ENCODE results near the gene DLG5. TPM values are rescaled to one million over a fixed set of nuclear protein-coding genes. Genes with fewer than 3 reads are reported as not detected.

Gene DLG5
- total and polyA plus RNA-seq, 9 of the 15 experiments (the other 6 are each of a cell fraction or from before 2014, with no cell fraction given), result 1.4 to 26.8 (median 11.2) TPM

DNA sequence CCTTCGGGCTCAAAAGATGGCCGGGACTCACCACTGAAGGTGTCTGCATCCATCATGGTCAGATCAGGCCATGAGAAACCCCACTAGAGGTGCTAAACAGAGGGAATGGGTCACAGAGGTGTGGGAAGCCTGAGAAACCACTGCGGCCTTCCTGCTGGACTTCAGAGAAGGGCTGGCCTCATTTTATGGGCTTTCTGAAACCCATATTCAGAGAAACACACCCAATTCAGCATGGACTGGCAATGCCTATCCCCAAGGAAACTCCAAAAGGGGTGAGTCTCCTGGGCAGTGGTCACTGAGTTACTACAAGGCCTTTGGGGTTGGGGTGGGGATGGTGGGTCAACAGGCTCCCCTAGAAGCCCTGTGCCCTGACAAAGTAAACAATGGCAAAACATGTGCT is 58.0 kb downstream of the DLG5 start:
- BruUV-seq (replicated peaks), result no TSS peak
- Histone ChIP-seq H3K36me3 (ENCODE audit: control insufficient read depth, insufficient read depth, low read length) (peaks cover 29% of the 10 kb centered on the region; the same call in 2 of the 3 replicates), H3K79me2 (ENCODE audit: control insufficient read depth, insufficient read depth, low read length) (no peaks in the 10 kb centered on the region; the same call in 2 of the 3 replicates), H3K4me2 (ENCODE audit: insufficient read depth, low read length) (no peak overlapping the region), H3K27me3 (ENCODE audit: control insufficient read depth in 2 of 2, insufficient read depth in 2 of 2, low read length in 2 of 2) (no peaks in the 10 kb centered on the region), H3K9me1 (ENCODE audit: control insufficient read depth, insufficient read depth, low read length) (peaks cover 5% of the 10 kb centered on the region), H3K4me1 (replicated peaks in 1 of 2; ENCODE audit: control insufficient read depth in 2 of 2, insufficient read depth in 2 of 2, low read length in 2 of 2) (peaks cover 0 to 7% of the 10 kb centered on the region in 2 experiments; a peak in 2 of 5 replicates), H2AFZ (ENCODE audit: low read depth, low read length) (no peak overlapping the region), H3K9ac (ENCODE audit: insufficient read depth in 1 of 2, low read depth in 2 of 2, low read length in 2 of 2) (no peak overlapping the region), H3K9me3 (replicated peaks; ENCODE audit: control insufficient read depth, insufficient read depth, low read depth, low read length) (no peaks in the 10 kb centered on the region), H3K4me3 (no peak overlapping the region), H4K20me1 (replicated peaks; ENCODE audit: control insufficient read depth, insufficient read depth, low read length) (peaks cover 7% of the 10 kb centered on the region), H3K27ac (ENCODE audit: extremely low read depth, low read depth, low read length) (no peak overlapping the region)
- in situ Hi-C loops (cut with MboI), result no loop called here
- CTCF ChIA-PET (ENCODE audit: low intra/inter-chr PET ratio), result no interaction called here
- no peak for FAIRE-seq
- no peak for DNase-seq (ENCODE audit: extremely low read depth in 1 of 4, low spot score in 3 of 4)
- WGBS (ENCODE audit: insufficient coverage, low coverage, missing lambda C conversion rate), result 94% methylated on average over 3 of the region's 3 CpGs
- POLR2A ChIA-PET, result interaction anchor here (1.8 to 2.0 kb wide), 2 partner anchors 9 to 13 kb away, joined by 7 to 8 read pairs; no protein-coding TSS in a partner anchor
- no peak for TF ChIP-seq POLR2AphosphoS2 (IDR thresholded peaks at IDR 0.05; ENCODE audit: low read length)
- TF ChIP-seq C11orf30 (IDR thresholded peaks at IDR 0.05; ENCODE audit: low read depth), result no peak
- no peak for TF ChIP-seq HEY1 (CRISPR knock-in tag; IDR thresholded peaks at IDR 0.05; ENCODE audit: borderline replicate concordance)
- TF ChIP-seq SRSF9 (IDR thresholded peaks at IDR 0.05; ENCODE audit: borderline replicate concordance, low read depth, low read length), result no peak
- TF ChIP-seq TCF7 (IDR thresholded peaks at IDR 0.05; ENCODE audit: borderline replicate concordance), result no peak
- TF ChIP-seq, protein P1, sequence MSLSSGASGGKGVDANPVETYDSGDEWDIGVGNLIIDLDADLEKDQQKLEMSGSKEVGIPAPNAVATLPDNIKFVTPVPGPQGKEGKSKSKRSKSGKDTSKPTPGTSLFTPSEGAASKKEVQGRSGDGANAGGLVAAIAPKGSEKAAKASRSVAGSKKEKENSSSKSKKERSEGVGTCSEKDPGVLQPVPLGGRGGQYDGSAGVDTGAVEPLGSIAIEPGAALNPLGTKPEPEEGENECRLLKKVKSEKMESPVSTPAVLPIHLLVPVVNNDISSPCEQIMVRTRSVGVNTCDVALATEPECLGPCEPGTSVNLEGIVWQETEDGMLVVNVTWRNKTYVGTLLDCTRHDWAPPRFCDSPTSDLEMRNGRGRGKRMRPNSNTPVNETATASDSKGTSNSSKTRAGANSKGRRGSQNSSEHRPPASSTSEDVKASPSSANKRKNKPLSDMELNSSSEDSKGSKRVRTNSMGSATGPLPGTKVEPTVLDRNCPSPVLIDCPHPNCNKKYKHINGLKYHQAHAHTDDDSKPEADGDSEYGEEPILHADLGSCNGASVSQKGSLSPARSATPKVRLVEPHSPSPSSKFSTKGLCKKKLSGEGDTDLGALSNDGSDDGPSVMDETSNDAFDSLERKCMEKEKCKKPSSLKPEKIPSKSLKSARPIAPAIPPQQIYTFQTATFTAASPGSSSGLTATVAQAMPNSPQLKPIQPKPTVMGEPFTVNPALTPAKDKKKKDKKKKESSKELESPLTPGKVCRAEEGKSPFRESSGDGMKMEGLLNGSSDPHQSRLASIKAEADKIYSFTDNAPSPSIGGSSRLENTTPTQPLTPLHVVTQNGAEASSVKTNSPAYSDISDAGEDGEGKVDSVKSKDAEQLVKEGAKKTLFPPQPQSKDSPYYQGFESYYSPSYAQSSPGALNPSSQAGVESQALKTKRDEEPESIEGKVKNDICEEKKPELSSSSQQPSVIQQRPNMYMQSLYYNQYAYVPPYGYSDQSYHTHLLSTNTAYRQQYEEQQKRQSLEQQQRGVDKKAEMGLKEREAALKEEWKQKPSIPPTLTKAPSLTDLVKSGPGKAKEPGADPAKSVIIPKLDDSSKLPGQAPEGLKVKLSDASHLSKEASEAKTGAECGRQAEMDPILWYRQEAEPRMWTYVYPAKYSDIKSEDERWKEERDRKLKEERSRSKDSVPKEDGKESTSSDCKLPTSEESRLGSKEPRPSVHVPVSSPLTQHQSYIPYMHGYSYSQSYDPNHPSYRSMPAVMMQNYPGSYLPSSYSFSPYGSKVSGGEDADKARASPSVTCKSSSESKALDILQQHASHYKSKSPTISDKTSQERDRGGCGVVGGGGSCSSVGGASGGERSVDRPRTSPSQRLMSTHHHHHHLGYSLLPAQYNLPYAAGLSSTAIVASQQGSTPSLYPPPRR (CRISPR knock-in tag; IDR thresholded peaks at IDR 0.05; ENCODE audit: borderline replicate concordance), result no peak
- TF ChIP-seq, protein P2, sequence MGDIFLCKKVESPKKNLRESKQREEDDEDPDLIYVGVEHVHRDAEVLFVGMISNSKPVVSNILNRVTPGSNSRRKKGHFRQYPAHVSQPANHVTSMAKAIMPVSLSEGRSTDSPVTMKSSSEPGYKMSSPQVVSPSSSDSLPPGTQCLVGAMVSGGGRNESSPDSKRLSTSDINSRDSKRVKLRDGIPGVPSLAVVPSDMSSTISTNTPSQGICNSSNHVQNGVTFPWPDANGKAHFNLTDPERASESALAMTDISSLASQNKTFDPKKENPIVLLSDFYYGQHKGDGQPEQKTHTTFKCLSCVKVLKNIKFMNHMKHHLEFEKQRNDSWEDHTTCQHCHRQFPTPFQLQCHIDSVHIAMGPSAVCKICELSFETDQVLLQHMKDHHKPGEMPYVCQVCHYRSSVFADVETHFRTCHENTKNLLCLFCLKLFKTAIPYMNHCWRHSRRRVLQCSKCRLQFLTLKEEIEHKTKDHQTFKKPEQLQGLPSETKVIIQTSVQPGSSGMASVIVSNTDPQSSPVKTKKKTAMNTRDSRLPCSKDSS (IDR thresholded peaks at IDR 0.05; ENCODE audit: low read depth, partially characterized antibody), result no peak
- TF ChIP-seq ZNF121 (CRISPR knock-in tag; conservative IDR thresholded peaks at IDR 0.05), result no peak
- TF ChIP-seq ZNF583 (CRISPR knock-in tag; IDR thresholded peaks at IDR 0.05), result no peak
- no peak for TF ChIP-seq GABPB2 (CRISPR knock-in tag; conservative IDR thresholded peaks at IDR 0.05)
- no peak for TF ChIP-seq RCOR1 (IDR thresholded peaks at IDR 0.05; ENCODE audit: borderline replicate concordance in 1 of 2, low read depth in 2 of 2, low read length in 2 of 2)
- TF ChIP-seq YBX1 (IDR thresholded peaks at IDR 0.05), result no peak
- TF ChIP-seq TEAD1 (CRISPR knock-in tag; IDR thresholded peaks at IDR 0.05), result no peak
- TF ChIP-seq MEF2D (tag; conservative IDR thresholded peaks at IDR 0.05; ENCODE audit: low read depth), result no peak
- TF ChIP-seq, protein P3, sequence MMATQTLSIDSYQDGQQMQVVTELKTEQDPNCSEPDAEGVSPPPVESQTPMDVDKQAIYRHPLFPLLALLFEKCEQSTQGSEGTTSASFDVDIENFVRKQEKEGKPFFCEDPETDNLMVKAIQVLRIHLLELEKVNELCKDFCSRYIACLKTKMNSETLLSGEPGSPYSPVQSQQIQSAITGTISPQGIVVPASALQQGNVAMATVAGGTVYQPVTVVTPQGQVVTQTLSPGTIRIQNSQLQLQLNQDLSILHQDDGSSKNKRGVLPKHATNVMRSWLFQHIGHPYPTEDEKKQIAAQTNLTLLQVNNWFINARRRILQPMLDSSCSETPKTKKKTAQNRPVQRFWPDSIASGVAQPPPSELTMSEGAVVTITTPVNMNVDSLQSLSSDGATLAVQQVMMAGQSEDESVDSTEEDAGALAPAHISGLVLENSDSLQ (IDR thresholded peaks at IDR 0.05), result no peak
- intact Hi-C loops (cut with micrococcal nuclease), result no loop called here
- ATAC-seq, result no peak
